H7 (cell line): Measurements from ENCODE around the gene SMARCA4. TPM values are rescaled to one million over a fixed set of nuclear protein-coding genes. Genes with fewer than 3 reads are reported as not detected.
"Not testable (repeated sequence)": the region's sequence is repeated elsewhere in the genome, so short reads cannot be mapped to it uniquely, and the experiment has no call there.

Experiments used
- DNase-seq: peaks from one replicate; pipeline ENCODE4 v3.0.0; 2012
- H3K27me3 ChIP-seq: 2 replicates; pipeline ENCODE4 v1.6.0; 2011; ENCODE audit warnings: mild to moderate bottlenecking, low read length; ENCODE audit not compliant: control insufficient read depth, insufficient read depth
- H3K36me3 ChIP-seq: replicated peaks from 2 replicates; pipeline ENCODE4 v1.5.1; 2011; ENCODE audit warnings: low read length; ENCODE audit not compliant: control insufficient read depth, insufficient read depth
- H3K4me3 ChIP-seq: 2 replicates; pipeline ENCODE4 v1.5.1; 2011; ENCODE audit warnings: low read depth, mild to moderate bottlenecking, control low read depth, low read length, moderate library complexity; ENCODE audit not compliant: insufficient read depth
- total RNA-seq: library from RNA; depleted of rRNA; stranded (reverse); fragments of >200 nt; shearing (Covaris generic); gene quantifications from 2 replicates; pipeline ENCODE4 v1.2.3, GENCODE V29; 2014

Gene SMARCA4
- total RNA-seq, 1 experiment from 2014 or later: 173 TPM

GRCh38 chr19:10981252-10981895 is 20.5 kb downstream of the SMARCA4 start:
- DNase-seq: peak; percentile 49
- no peak overlapping the region for H3K4me3 ChIP-seq
- peaks cover 6% of the 10 kb centered on the region for H3K36me3 ChIP-seq
- no peaks in the 10 kb centered on the region for H3K27me3 ChIP-seq

- Histone ChIP-seq H3K27me3 (no peaks in the 10 kb centered on the region), H3K4me3 (no peak overlapping the region), H3K36me3 (peaks cover 9% of the 10 kb centered on the region)
- DNase-seq: no peak
These were observed 22.2 kb downstream of the SMARCA4 start for GRCh38 chr19:10983026-10983425.

DNA sequence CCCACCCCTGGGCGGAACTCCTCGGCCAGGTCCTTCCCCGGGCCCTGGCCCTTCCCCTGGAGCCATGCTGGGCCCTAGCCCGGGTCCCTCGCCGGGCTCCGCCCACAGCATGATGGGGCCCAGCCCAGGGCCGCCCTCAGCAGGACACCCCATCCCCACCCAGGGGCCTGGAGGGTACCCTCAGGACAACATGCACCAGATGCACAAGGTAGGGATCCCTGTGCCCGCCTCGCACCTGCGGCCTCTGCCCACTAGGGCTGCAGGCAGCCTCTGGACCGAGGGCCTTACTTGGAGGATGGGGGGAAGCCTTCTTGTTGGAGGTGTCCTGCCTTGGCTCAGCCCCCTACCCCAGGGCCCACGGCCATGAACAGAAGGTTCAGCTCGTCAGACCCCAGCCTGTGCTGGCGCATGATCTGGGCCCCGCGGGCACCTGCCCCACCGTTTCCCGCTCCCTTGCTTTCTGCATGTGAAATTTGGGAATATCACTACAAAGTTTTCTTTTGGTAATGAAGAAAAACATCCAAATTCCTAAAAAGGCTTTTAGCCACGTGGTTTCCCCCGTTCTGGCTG is 23.4 kb downstream of the SMARCA4 start:
- DNase-seq: peak; percentile 77
- Histone ChIP-seq H3K4me3 (no peak overlapping the region), H3K36me3 (peaks cover 18% of the 10 kb centered on the region), H3K27me3 (no peaks in the 10 kb centered on the region)

GRCh38 chr19:10985502-10985901 is 24.7 kb downstream of the SMARCA4 start:
- no peak overlapping the region for H3K4me3 ChIP-seq
- peak; percentile 40 for DNase-seq
- H3K36me3 ChIP-seq: peaks cover 23% of the 10 kb centered on the region
- H3K27me3 ChIP-seq: no peaks in the 10 kb centered on the region

DNA sequence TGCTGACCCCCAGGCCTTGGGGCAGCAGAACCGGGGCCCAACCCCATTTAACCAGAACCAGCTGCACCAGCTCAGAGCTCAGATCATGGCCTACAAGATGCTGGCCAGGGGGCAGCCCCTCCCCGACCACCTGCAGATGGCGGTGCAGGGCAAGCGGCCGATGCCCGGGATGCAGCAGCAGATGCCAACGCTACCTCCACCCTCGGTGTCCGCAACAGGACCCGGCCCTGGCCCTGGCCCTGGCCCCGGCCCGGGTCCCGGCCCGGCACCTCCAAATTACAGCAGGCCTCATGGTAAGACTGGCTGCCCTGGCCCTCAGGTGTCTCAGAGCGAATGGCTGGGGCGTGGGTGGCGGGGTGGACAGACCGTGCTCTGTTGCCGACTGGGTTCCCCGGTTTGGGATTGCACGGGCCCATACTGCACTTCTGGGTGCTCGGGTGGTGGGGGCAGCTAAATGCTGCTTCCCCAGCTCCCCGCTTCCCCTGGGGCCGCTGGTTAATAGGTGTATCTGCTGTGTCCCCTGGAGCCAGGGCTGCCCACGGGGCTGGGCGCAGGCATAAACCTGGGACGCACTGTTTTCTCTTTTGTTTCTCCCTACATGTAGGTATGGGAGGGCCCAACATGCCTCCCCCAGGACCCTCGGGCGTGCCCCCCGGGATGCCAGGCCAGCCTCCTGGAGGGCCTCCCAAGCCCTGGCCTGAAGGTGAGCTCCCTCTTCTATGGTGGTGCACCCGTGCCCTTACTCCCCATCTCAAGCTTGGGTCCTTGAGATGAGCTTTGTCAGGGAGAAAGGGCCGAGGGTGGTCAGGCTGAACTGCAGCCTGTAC is 25.7 kb downstream of the SMARCA4 start:
- no peaks in the 10 kb centered on the region for H3K27me3 ChIP-seq
- peaks cover 28% of the 10 kb centered on the region for H3K36me3 ChIP-seq

DNA sequence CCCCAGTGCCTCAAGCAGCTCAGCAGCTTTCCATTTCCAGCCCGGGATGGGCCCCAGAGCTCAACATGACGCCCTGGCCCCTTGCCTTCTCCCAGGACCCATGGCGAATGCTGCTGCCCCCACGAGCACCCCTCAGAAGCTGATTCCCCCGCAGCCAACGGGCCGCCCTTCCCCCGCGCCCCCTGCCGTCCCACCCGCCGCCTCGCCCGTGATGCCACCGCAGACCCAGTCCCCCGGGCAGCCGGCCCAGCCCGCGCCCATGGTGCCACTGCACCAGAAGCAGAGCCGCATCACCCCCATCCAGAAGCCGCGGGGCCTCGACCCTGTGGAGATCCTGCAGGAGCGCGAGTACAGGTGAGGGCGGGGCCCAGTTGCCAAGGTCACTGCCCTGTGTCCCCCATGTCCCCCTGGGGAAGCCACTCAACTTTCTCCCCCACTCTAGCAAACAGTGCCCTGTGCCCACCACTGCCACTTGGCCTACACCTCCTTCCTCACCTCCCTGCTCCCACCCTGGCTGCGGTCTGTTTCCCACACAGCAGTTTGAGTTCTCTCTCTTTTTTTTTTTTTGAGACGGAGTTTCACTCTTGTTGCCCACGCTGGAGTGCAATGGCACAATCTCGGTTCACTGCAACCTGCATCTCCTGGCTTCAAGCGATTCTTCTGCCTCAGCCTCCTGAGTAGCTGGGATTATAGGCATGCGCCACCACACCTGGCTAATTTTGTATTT is 26.9 kb downstream of the SMARCA4 start:
- peaks cover 28% of the 10 kb centered on the region for H3K36me3 ChIP-seq
- H3K4me3 ChIP-seq: no peak overlapping the region
- no peaks in the 10 kb centered on the region for H3K27me3 ChIP-seq
- DNase-seq: peak; percentile 59

More for the DNA sequence above, 25.7 kb downstream of the SMARCA4 start:
- DNase-seq: peak; percentile 64
- no peak overlapping the region for H3K4me3 ChIP-seq

DNA sequence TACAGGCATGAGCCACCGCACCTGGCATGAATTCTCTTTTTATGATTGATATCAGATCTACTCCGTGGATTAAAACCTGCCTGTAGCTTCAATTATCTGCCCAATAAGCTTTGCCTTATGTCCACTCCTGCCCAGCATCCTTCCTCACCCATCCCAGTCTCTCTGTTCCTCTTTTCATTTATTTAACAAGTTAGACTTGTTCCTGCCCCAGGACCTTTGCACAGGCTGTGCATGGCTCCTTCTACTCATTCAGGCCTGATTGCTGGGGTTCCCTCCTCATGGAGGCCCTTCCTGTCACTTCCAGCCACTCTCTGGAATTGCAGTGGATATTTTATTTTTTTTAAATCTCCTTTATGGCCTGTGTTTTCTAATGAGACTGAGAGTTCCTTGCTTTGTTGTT is 27.6 kb downstream of the SMARCA4 start:
- no peaks in the 10 kb centered on the region for H3K27me3 ChIP-seq
- H3K36me3 ChIP-seq: peaks cover 29% of the 10 kb centered on the region
- H3K4me3 ChIP-seq: no peak overlapping the region
- no peak for DNase-seq

GRCh38 chr19:10988921-10989320 is 28.1 kb downstream of the SMARCA4 start:
- Histone ChIP-seq H3K36me3 (peaks cover 30% of the 10 kb centered on the region), H3K4me3 (no peak overlapping the region), H3K27me3 (no peaks in the 10 kb centered on the region)
- no peak for DNase-seq

DNA sequence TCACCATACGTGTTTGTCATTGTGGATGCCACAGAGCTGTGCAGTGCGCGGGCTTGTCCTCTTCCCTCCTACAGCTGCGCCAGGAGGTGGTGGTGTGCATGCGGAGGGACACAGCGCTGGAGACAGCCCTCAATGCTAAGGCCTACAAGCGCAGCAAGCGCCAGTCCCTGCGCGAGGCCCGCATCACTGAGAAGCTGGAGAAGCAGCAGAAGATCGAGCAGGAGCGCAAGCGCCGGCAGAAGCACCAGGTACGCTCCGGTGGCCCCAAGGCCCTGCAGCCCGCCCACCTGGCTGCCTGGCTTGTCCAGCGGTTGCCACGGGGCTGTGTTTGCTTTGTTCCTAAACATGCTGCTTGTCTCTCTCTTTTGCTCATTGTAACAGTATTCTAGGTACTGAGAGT is 30.2 kb downstream of the SMARCA4 start:
- DNase-seq: peak; percentile 33
- no peak overlapping the region for H3K4me3 ChIP-seq
- no peaks in the 10 kb centered on the region for H3K27me3 ChIP-seq
- peaks cover 39% of the 10 kb centered on the region for H3K36me3 ChIP-seq

- no peaks in the 10 kb centered on the region for H3K27me3 ChIP-seq
- H3K4me3 ChIP-seq: no peak overlapping the region
- DNase-seq: peak; percentile 25
- peaks cover 40% of the 10 kb centered on the region for H3K36me3 ChIP-seq
These were observed 30.8 kb downstream of the SMARCA4 start for GRCh38 chr19:10991521-10992081.

GRCh38 chr19:10992174-10992573 is 31.3 kb downstream of the SMARCA4 start:
- H3K4me3 ChIP-seq: not testable (repeated sequence)
- H3K36me3 ChIP-seq: peaks cover 39% of the 10 kb centered on the region

DNA sequence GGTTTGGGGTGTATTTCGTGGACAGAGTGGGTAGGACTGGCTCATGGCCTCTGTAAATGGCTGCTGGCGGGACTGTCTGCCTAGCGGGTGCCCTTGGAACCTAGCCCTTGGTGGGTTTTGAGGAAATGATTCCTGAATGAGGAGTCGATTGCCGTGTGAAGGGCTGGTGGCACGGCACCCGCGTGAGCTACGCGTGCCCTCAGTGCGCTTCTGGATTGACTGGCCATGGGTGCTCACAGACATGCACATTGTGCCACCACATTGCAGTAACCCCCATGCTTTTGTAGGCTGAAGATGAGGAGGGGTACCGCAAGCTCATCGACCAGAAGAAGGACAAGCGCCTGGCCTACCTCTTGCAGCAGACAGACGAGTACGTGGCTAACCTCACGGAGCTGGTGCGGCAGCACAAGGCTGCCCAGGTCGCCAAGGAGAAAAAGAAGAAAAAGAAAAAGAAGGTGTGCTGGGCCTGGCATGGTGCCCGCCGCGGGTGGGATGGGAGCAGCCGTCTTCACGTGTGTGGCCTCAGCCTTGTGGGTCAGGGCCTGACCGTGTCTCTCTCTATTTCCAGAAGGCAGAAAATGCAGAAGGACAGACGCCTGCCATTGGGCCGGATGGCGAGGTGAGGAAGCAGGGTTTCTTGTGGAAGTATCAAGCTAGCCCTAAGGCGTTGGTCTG is 35.2 kb downstream of the SMARCA4 start:
- DNase-seq: peak; percentile 23
- Histone ChIP-seq H3K4me3 (no peak overlapping the region), H3K27me3 (no peaks in the 10 kb centered on the region), H3K36me3 (peaks cover 36% of the 10 kb centered on the region)

More at GRCh38 chr19:10992174-10992573, 31.3 kb downstream of the SMARCA4 start:
- not testable (repeated sequence) for H3K27me3 ChIP-seq, DNase-seq

- H3K4me3 ChIP-seq: no peak overlapping the region
- peaks cover 40% of the 10 kb centered on the region for H3K36me3 ChIP-seq
- DNase-seq: no peak
- no peaks in the 10 kb centered on the region for H3K27me3 ChIP-seq
These were observed 37.3 kb downstream of the SMARCA4 start for GRCh38 chr19:10998045-10998533.
